IMR-90 (cell line): ENCODE data around the gene MIR17HG. TPM values are rescaled to one million over a fixed set of nuclear protein-coding genes. Genes with fewer than 3 reads are reported as not detected.

ENCODE experiments used
- ATAC-seq: fragments of 200-7000 bp; cut with Tn5 transposase; 2 replicates; pipeline ENCODE4 v1.9.1; 2020; ENCODE audit warnings: low read depth, mild to moderate bottlenecking, moderate library complexity
- BruUV-seq: library from RNA; stranded (reverse); fragments of 400-500 nt; replicated peaks from 2 replicates; lab custom pipeline; 2021; lab: Mats Ljungman, UMichigan
- CTCF ChIA-PET: fragments of 300-600 bp; formaldehyde crosslinking; extraction: SDS; loops from one replicate; lab custom pipeline; 2021; ENCODE audit warnings: antibody characterized with exemption; lab: Yijun Ruan, JAX
- POLR2A ChIA-PET: fragments of 300-600 bp; sonication (Branson Sonifier 250); formaldehyde crosslinking; loops from one replicate; lab custom pipeline; 2022; ENCODE audit warnings: antibody characterized with exemption; ENCODE audit not compliant: unreplicated experiment; lab: Charles Lee
- DNase-seq: peaks from one replicate; pipeline ENCODE4 v3.0.0; 2013
- H2AFZ ChIP-seq: replicated peaks from 2 replicates; pipeline ENCODE3; 2013; ENCODE audit warnings: low read length, mild to moderate bottlenecking; ENCODE audit not compliant: poor library complexity
- H2AK5ac ChIP-seq: 2 replicates; pipeline ENCODE4 v1.6.1; 2013; ENCODE audit warnings: low read depth, low read length, inconsistent platforms
- H2AK9ac ChIP-seq: replicated peaks from 2 replicates; pipeline ENCODE3; 2013; ENCODE audit warnings: mild to moderate bottlenecking, low read depth, low read length, moderate library complexity; ENCODE audit not compliant: poor library complexity
- H2BK120ac ChIP-seq: 2 replicates; pipeline ENCODE4 v1.6.1; 2013; ENCODE audit warnings: low read depth, low read length, inconsistent platforms
- H2BK15ac ChIP-seq: 3 replicates; pipeline ENCODE4 v1.6.1; 2013; ENCODE audit warnings: low read depth, low read length, inconsistent platforms
- H2BK20ac ChIP-seq: 2 replicates; pipeline ENCODE4 v1.6.1; 2013; ENCODE audit warnings: low read depth, mild to moderate bottlenecking, inconsistent platforms, low read length, moderate library complexity
- H2BK5ac ChIP-seq: 2 replicates; pipeline ENCODE4 v1.6.1; 2013; ENCODE audit warnings: mild to moderate bottlenecking, low read depth, low read length, inconsistent platforms; ENCODE audit not compliant: poor library complexity, severe bottlenecking
- H3K14ac ChIP-seq: replicated peaks from 2 replicates; pipeline ENCODE4 v1.6.1; 2013; ENCODE audit warnings: low read depth, low read length, inconsistent platforms
- H3K18ac ChIP-seq: 2 replicates; pipeline ENCODE4 v1.6.1; 2013; ENCODE audit warnings: low read depth, low read length, control low read depth
- H3K23ac ChIP-seq: 2 replicates; pipeline ENCODE4 v1.6.1; 2013; ENCODE audit warnings: low read depth, low read length, inconsistent platforms
- H3K27ac ChIP-seq: 2 replicates; pipeline ENCODE4 v1.5.1; 2013; ENCODE audit warnings: mild to moderate bottlenecking, control low read depth, low read length; ENCODE audit not compliant: insufficient read depth
- H3K27me3 ChIP-seq: 2 replicates; pipeline ENCODE4 v1.6.1; 2013; ENCODE audit warnings: low read length; ENCODE audit not compliant: control insufficient read depth, insufficient read depth
- H3K36me3 ChIP-seq: 2 replicates; pipeline ENCODE4 v1.6.1; 2013; ENCODE audit warnings: low read length, mixed read lengths; ENCODE audit not compliant: control insufficient read depth, insufficient read depth
- H3K4ac ChIP-seq: 2 replicates; pipeline ENCODE4 v1.6.1; 2013; ENCODE audit warnings: low read depth, low read length, inconsistent platforms
- H3K4me1 ChIP-seq: 2 replicates; pipeline ENCODE4 v1.6.1; 2013; ENCODE audit warnings: low read length, mixed read lengths; ENCODE audit not compliant: control insufficient read depth, insufficient read depth
- H3K4me2 ChIP-seq: 2 replicates; pipeline ENCODE4 v1.6.1; 2013; ENCODE audit warnings: low read depth, mild to moderate bottlenecking, control low read depth, low read length, moderate library complexity
- H3K4me3 ChIP-seq: 2 replicates; pipeline ENCODE4 v1.5.1; 2013; ENCODE audit warnings: low read depth, mild to moderate bottlenecking, control low read depth, low read length, moderate library complexity; ENCODE audit not compliant: insufficient read depth
- H3K56ac ChIP-seq: 2 replicates; pipeline ENCODE4 v1.6.1; 2013; ENCODE audit warnings: low read length, inconsistent platforms; ENCODE audit not compliant: insufficient read depth; ENCODE audit errors: extremely low read depth
- H3K79me1 ChIP-seq, 2 experiments: 2 replicates each; pipeline ENCODE4 v1.6.1; 2013; ENCODE audit warnings: low read length in 2 of 2, inconsistent platforms in 1 of 2, low read depth in 1 of 2
- H3K9ac ChIP-seq: 2 replicates; pipeline ENCODE4 v1.6.1; 2013; ENCODE audit warnings: low read depth, low read length, control low read depth
- H3K9me1 ChIP-seq: 2 replicates; pipeline ENCODE4 v1.6.1; 2013; ENCODE audit warnings: low read length, inconsistent platforms; ENCODE audit not compliant: insufficient read depth
- H3K9me3 ChIP-seq: 2 replicates; pipeline ENCODE4 v1.6.1; 2013; ENCODE audit warnings: low read length; ENCODE audit not compliant: control insufficient read depth, insufficient read depth
- H4K20me1 ChIP-seq: 2 replicates; pipeline ENCODE4 v1.6.1; 2013; ENCODE audit warnings: low read length, inconsistent platforms; ENCODE audit not compliant: insufficient read depth
- H4K5ac ChIP-seq: 2 replicates; pipeline ENCODE4 v1.6.1; 2013; ENCODE audit warnings: mild to moderate bottlenecking, low read depth, low read length, control low read depth
- H4K8ac ChIP-seq, 2 experiments: 2 replicates each; pipeline ENCODE4 v1.6.1; 2013; ENCODE audit warnings: low read depth in 2 of 2, low read length in 2 of 2, control low read depth in 1 of 2, inconsistent platforms in 1 of 2
- H4K91ac ChIP-seq: 2 replicates; pipeline ENCODE4 v1.6.1; 2013; ENCODE audit warnings: low read depth, low read length, inconsistent platforms; ENCODE audit not compliant: insufficient read depth
- BHLHE40 ChIP-seq: fragments of 150-350 bp; IDR thresholded peaks from 2 replicates; pipeline ENCODE4 v1.6.1; 2016; ENCODE audit warnings: mild to moderate bottlenecking, low read depth, low read length
- CEBPB ChIP-seq: IDR thresholded peaks from 2 replicates; pipeline ENCODE4 v1.6.1; 2012; ENCODE audit warnings: low read depth, low read length, improper control_type of control experiment
- CHD1 ChIP-seq: IDR thresholded peaks from 2 replicates; pipeline ENCODE4 v1.6.1; 2012; ENCODE audit warnings: low read depth, low read length, improper control_type of control experiment
- CTCF ChIP-seq: conservative IDR thresholded peaks from 2 replicates; pipeline ENCODE4 v1.5.1; 2012; ENCODE audit warnings: mild to moderate bottlenecking, low read depth, low read length, improper control_type of control experiment
- ELK1 ChIP-seq: fragments of 150-350 bp; IDR thresholded peaks from 2 replicates; pipeline ENCODE4 v1.6.1; 2016; ENCODE audit warnings: low read depth, mild to moderate bottlenecking, low read length, moderate library complexity, borderline replicate concordance
- FOS ChIP-seq: fragments of 150-350 bp; IDR thresholded peaks from 2 replicates; pipeline ENCODE4 v1.6.1; 2016; ENCODE audit warnings: low read depth, low read length
- MAFK ChIP-seq: IDR thresholded peaks from 2 replicates; pipeline ENCODE4 v1.6.1; 2012; ENCODE audit warnings: low read depth, low read length, improper control_type of control experiment
- MAZ ChIP-seq: IDR thresholded peaks from 2 replicates; pipeline ENCODE4 v1.6.1; 2012; ENCODE audit warnings: low read depth, mild to moderate bottlenecking, low read length, improper control_type of control experiment, moderate library complexity, borderline replicate concordance
- MXI1 ChIP-seq: IDR thresholded peaks from 2 replicates; pipeline ENCODE4 v1.6.1; 2012; ENCODE audit warnings: low read depth, mild to moderate bottlenecking, low read length, moderate library complexity, borderline replicate concordance
- NFE2L2 ChIP-seq: fragments of 150-350 bp; IDR thresholded peaks from 2 replicates; pipeline ENCODE4 v1.6.1; 2016; ENCODE audit warnings: low read depth, mild to moderate bottlenecking, low read length
- POLR2A ChIP-seq: IDR thresholded peaks from 2 replicates; pipeline ENCODE4 v1.6.1; 2012; ENCODE audit warnings: mild to moderate bottlenecking, low read depth, low read length
- RAD21 ChIP-seq: IDR thresholded peaks from 2 replicates; pipeline ENCODE4 v1.6.1; 2012; ENCODE audit warnings: low read length, improper control_type of control experiment
- RCOR1 ChIP-seq: IDR thresholded peaks from 2 replicates; pipeline ENCODE4 v1.6.1; 2012; ENCODE audit warnings: mild to moderate bottlenecking, low read length, improper control_type of control experiment; ENCODE audit not compliant: insufficient replicate concordance
- RFX5 ChIP-seq: IDR thresholded peaks from 2 replicates; pipeline ENCODE4 v1.8.0; 2012; ENCODE audit warnings: low read depth, mild to moderate bottlenecking, low read length, moderate library complexity
- SMC3 ChIP-seq: fragments of 150-350 bp; IDR thresholded peaks from 2 replicates; pipeline ENCODE4 v1.6.1; 2016; ENCODE audit warnings: low read depth, mild to moderate bottlenecking, antibody characterized with exemption, low read length, moderate library complexity
- USF2 ChIP-seq: fragments of 150-350 bp; IDR thresholded peaks from 2 replicates; pipeline ENCODE4 v1.6.1; 2017; ENCODE audit warnings: mild to moderate bottlenecking, antibody characterized with exemption, low read length, low read depth
- WGBS, 2 experiments: methylation state at CpG; one replicate each; pipeline versions ENCODE4 v1.1.5 to v1.1.7; 2013; ENCODE audit warnings: missing lambda C conversion rate in 2 of 2; ENCODE audit not compliant: insufficient read length in 1 of 2; ENCODE audit errors: extremely low coverage in 2 of 2; 5-methylcytosine and 5-hydroxymethylcytosine counted together
- dilution Hi-C: fragments of 300-500 bp; cut with HindIII; formaldehyde crosslinking; loops from one replicate; pipeline ENCODE4 v1.14.3; 2018; ENCODE audit warnings: low sequenced_read_pairs; ENCODE audit not compliant: unreplicated experiment
- in situ Hi-C: fragments of 300-500 bp; cut with MboI; formaldehyde crosslinking; loops from 3 replicates; pipeline ENCODE4 v1.14.3; 2019; ENCODE audit warnings: low sequenced_read_pairs, inconsistent platforms, mixed read lengths
- intact Hi-C: fragments of 100-400 bp; cut with micrococcal nuclease; formaldehyde crosslinking; loops from 2 replicates; pipeline ENCODE4 v1.10.0; 2022
- polyA plus RNA-seq, 3 experiments: library from polyadenylated mRNA; depleted of rRNA; stranded (reverse); fragments of >200 nt; gene quantifications; 2 replicates each; pipeline ENCODE4 v1.2.3, GENCODE V29; 2012; ENCODE audit warnings: low replicate concordance in 1 of 3
- total RNA-seq: library from RNA; depleted of rRNA; stranded (reverse); fragments of >200 nt; gene quantifications from 2 replicates; pipeline ENCODE4 v1.2.3, GENCODE V29; 2012

MIR17HG gene
- total and polyA plus RNA-seq, 2 of the 4 experiments (the other 2 are of a cell fraction): 0.77 to 3.0 TPM

- H3K9me3 ChIP-seq: no peaks in the 10 kb centered on the region
- WGBS, 2 experiments: no CpG with 5 or more reads among the region's 1 CpG
- no peak overlapping the region for H2AFZ ChIP-seq
- H3K9ac ChIP-seq: no peak overlapping the region
- no peaks in the 10 kb centered on the region for H3K9me1 ChIP-seq
- no peak overlapping the region for H3K14ac ChIP-seq
- H3K27ac ChIP-seq: no peak overlapping the region
- DNase-seq (no peak), ATAC-seq (no peak)
- no peak overlapping the region for H3K56ac ChIP-seq
- H3K4me2 ChIP-seq: no peak overlapping the region
- no peak overlapping the region for H3K23ac ChIP-seq
- no peak overlapping the region for H2BK120ac ChIP-seq
- no peak overlapping the region for H3K18ac ChIP-seq
- no peak overlapping the region for H2BK20ac ChIP-seq
- H3K4me3 ChIP-seq: no peak overlapping the region
- no peak for TF ChIP-seq CHD1
- TF ChIP-seq MAZ: no peak
- no peak for TF ChIP-seq CEBPB
- no peak for TF ChIP-seq MAFK
- TF ChIP-seq MXI1: no peak
- no peak for TF ChIP-seq ELK1
- no peak for TF ChIP-seq FOS
- TF ChIP-seq RAD21: no peak
- no peak for TF ChIP-seq BHLHE40
- no peak for TF ChIP-seq POLR2A
- TF ChIP-seq SMC3: no peak
- no peak for TF ChIP-seq RCOR1
- TF ChIP-seq USF2: no peak
- no peak for TF ChIP-seq RFX5
- TF ChIP-seq NFE2L2: no peak
- no peak for TF ChIP-seq CTCF
- H2BK5ac ChIP-seq: no peak overlapping the region
- H3K27me3 ChIP-seq: no peaks in the 10 kb centered on the region
- no peaks in the 10 kb centered on the region for H3K36me3 ChIP-seq
- no peaks in the 10 kb centered on the region for H4K20me1 ChIP-seq
- ChIA-PET CTCF (interaction anchor here (1.0 kb wide), 1 partner anchor 14 kb away, joined by 3 read pairs; no protein-coding TSS in a partner anchor), POLR2A (no interaction called here)
- no peak overlapping the region for H4K5ac ChIP-seq
- H2AK5ac ChIP-seq: no peak overlapping the region
- H2BK15ac ChIP-seq: no peak overlapping the region
- no peak overlapping the region for H3K4ac ChIP-seq
- no peak overlapping the region for H4K91ac ChIP-seq
- no peaks in the 10 kb centered on the region for H3K79me1 ChIP-seq
- in situ Hi-C loops: no loop called here
- dilution Hi-C loops: no loop called here
- no TSS peak for BruUV-seq
- H4K8ac ChIP-seq: no peak overlapping the region
- no peaks in the 10 kb centered on the region for H3K4me1 ChIP-seq
- intact Hi-C loops: no loop called here
- no peak overlapping the region for H2AK9ac ChIP-seq
Observed at GRCh38 chr13:91328726-91329125, 18.8 kb upstream of the MIR17HG start.
